Measurements from ENCODE around the gene FOXS1. TPM values are rescaled to one million over a fixed set of nuclear protein-coding genes. Genes with fewer than 3 reads are reported as not detected.

FOXS1 gene
- total RNA-seq, 1 experiment from 2014 or later = not detected

DNA sequence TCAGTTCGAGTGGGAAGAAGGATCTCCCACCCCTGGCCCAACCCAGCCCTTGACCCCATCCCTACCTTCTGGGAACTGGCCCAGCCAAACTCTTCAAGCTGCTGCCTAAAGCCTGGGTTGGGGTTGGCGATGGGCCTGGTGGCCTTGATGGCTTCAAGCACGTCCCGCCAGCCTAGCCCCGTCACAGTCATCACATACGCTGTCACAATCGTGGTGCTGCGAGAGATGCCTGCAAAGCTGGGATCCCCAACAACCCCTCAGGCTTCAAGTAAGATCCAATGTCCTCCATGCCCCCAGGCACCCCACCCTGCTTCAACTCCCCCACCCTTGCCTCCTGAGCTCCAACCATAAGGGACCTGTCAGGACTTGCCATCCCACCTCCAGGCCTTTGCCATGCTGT lies 17.1 kb upstream of the FOXS1 start:
- peaks cover 6% of the 10 kb centered on the region for H3K4me1 ChIP-seq (ENCODE audit: insufficient read depth, low read length)
- H3K79me2 ChIP-seq (ENCODE audit: low read length) = no peaks in the 10 kb centered on the region
- intact Hi-C loops (cut with micrococcal nuclease) = no loop called here
- no peak overlapping the region for H3K4me3 ChIP-seq (ENCODE audit: low read length)
- no peak overlapping the region for H3K4me2 ChIP-seq (ENCODE audit: low read length)
- DNase-seq (no peak), ATAC-seq (no peak)
- H3K9me2 ChIP-seq (replicated peaks; ENCODE audit: low read length) = no peaks in the 10 kb centered on the region; the same call in 1 of the 2 replicates
- peaks cover 10% of the 10 kb centered on the region for H3K27me3 ChIP-seq (ENCODE audit: low read length)
- H3K9ac ChIP-seq (ENCODE audit: low read length) = no peak overlapping the region
- no peaks in the 10 kb centered on the region for H4K20me1 ChIP-seq (ENCODE audit: low read length)
- H2AFZ ChIP-seq (ENCODE audit: low read length) = no peak overlapping the region
- CTCF ChIA-PET = no interaction called here
- POLR2A ChIA-PET (ENCODE audit: unreplicated experiment) = no interaction called here
- no peaks in the 10 kb centered on the region for H3K9me3 ChIP-seq (ENCODE audit: low read length)
- no peak overlapping the region for H3K27ac ChIP-seq (ENCODE audit: low read length)
- no peaks in the 10 kb centered on the region for H3K36me3 ChIP-seq (ENCODE audit: low read depth, low read length)
- no peaks in the 10 kb centered on the region for H3F3A ChIP-seq (ENCODE audit: low read length, unreplicated experiment)
- TF ChIP-seq EZH2phosphoT487 (IDR thresholded peaks at IDR 0.05; ENCODE audit: borderline replicate concordance, low read length) (no peak), EZH2 (IDR thresholded peaks at IDR 0.05; ENCODE audit: low read length, unreplicated experiment) (no peak)
- TF ChIP-seq, protein P1, sequence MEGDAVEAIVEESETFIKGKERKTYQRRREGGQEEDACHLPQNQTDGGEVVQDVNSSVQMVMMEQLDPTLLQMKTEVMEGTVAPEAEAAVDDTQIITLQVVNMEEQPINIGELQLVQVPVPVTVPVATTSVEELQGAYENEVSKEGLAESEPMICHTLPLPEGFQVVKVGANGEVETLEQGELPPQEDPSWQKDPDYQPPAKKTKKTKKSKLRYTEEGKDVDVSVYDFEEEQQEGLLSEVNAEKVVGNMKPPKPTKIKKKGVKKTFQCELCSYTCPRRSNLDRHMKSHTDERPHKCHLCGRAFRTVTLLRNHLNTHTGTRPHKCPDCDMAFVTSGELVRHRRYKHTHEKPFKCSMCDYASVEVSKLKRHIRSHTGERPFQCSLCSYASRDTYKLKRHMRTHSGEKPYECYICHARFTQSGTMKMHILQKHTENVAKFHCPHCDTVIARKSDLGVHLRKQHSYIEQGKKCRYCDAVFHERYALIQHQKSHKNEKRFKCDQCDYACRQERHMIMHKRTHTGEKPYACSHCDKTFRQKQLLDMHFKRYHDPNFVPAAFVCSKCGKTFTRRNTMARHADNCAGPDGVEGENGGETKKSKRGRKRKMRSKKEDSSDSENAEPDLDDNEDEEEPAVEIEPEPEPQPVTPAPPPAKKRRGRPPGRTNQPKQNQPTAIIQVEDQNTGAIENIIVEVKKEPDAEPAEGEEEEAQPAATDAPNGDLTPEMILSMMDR (conservative IDR thresholded peaks at IDR 0.05; ENCODE audit: low read depth, low read length) = no peak
- no TSS peak for BruUV-seq (replicated peaks)

DNA sequence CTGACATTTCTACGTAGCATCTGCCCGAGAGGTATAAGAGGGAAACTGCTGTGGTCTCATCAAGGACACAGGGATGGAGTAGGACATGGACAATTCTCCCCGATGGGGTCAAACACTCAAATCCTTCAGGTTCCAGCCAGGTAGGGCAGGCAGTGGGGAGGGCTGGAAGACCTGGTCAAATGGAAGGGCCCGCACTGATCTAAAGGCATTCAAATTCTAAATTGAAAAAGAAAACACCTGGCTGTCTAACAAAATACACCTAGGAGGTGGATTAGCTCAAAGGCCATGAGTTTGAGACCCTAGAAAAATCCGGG lies 16.7 kb upstream of the FOXS1 start:
- no peak overlapping the region; the same call in 1 of the 2 replicates for H3K4me2 ChIP-seq (ENCODE audit: low read length)

More for the DNA sequence above, 16.7 kb upstream of the FOXS1 start:
- Histone ChIP-seq H3K36me3 (ENCODE audit: low read depth, low read length) (no peaks in the 10 kb centered on the region), H3K4me3 (ENCODE audit: low read length) (no peak overlapping the region), H3F3A (ENCODE audit: low read length, unreplicated experiment) (no peaks in the 10 kb centered on the region), H3K4me1 (ENCODE audit: insufficient read depth, low read length) (peaks cover 6% of the 10 kb centered on the region), H3K79me2 (ENCODE audit: low read length) (no peaks in the 10 kb centered on the region), H4K20me1 (ENCODE audit: low read length) (no peaks in the 10 kb centered on the region), H3K9ac (ENCODE audit: low read length) (no peak overlapping the region), H3K27ac (ENCODE audit: low read length) (no peak overlapping the region), H3K9me2 (replicated peaks; ENCODE audit: low read length) (no peaks in the 10 kb centered on the region; the same call in 1 of the 2 replicates), H3K9me3 (ENCODE audit: low read length) (no peaks in the 10 kb centered on the region), H3K27me3 (ENCODE audit: low read length) (peaks cover 10% of the 10 kb centered on the region), H2AFZ (ENCODE audit: low read length) (no peak overlapping the region)
- ChIA-PET POLR2A (ENCODE audit: unreplicated experiment) (no interaction called here), CTCF (no interaction called here)
- intact Hi-C loops (cut with micrococcal nuclease) = no loop called here
- no peak for TF ChIP-seq EZH2phosphoT487 (IDR thresholded peaks at IDR 0.05; ENCODE audit: borderline replicate concordance, low read length)
- TF ChIP-seq, protein P1 (conservative IDR thresholded peaks at IDR 0.05; ENCODE audit: low read depth, low read length) = no peak
- TF ChIP-seq EZH2 (IDR thresholded peaks at IDR 0.05; ENCODE audit: low read length, unreplicated experiment) = no peak
- ATAC-seq (no peak), DNase-seq (no peak)
- no TSS peak for BruUV-seq (replicated peaks)
